Ascending aorta (tissue), 2 donors: ENCODE results near the gene ANTKMT. TPM values are rescaled to one million over a fixed set of nuclear protein-coding genes. Genes with fewer than 3 reads are reported as not detected.

Experiments
- DNase-seq, 2 donors: peaks; one replicate each; pipeline ENCODE4 v3.0.0-alpha.2; 2019; ENCODE audit warnings: low spot score in 2 of 2
- H3K27ac ChIP-seq, 2 donors: fragments of 200-600 bp; sonication (generic); one replicate each; pipeline ENCODE4 v1.5.1; 2016 to 2017; ENCODE audit warnings: mild to moderate bottlenecking in 1 of 2
- H3K27me3 ChIP-seq: fragments of 200-600 bp; sonication (generic); one replicate; pipeline ENCODE4 v1.5.1; 2017
- H3K36me3 ChIP-seq, 2 donors: fragments of 200-600 bp; sonication (generic); one replicate each; pipeline ENCODE4 v1.5.1; 2016
- H3K4me1 ChIP-seq, 2 donors: fragments of 200-600 bp; sonication (generic); one replicate each; pipeline ENCODE4 v1.5.1; 2016 to 2017; ENCODE audit warnings: mild to moderate bottlenecking in 1 of 2
- H3K4me3 ChIP-seq, 2 donors: fragments of 200-600 bp; sonication (generic); one replicate each; pipeline ENCODE4 v1.5.1; 2016 to 2017; ENCODE audit warnings: mild to moderate bottlenecking in 1 of 2
- H3K9me3 ChIP-seq, 2 donors: fragments of 200-600 bp; sonication (generic); one replicate each; pipeline ENCODE4 v1.5.1; 2016
- CTCF ChIP-seq, 3 experiments: fragments of 200-600 bp in 2 of 3; fragments of 450-650 bp in 1 of 3; sonication (generic) in 2 of 3; IDR thresholded peaks; one replicate each; pipeline ENCODE4 v1.5.1; 2016 to 2019; ENCODE audit warnings: antibody characterized with exemption in 3 of 3, mild to moderate bottlenecking in 1 of 3, moderate library complexity in 1 of 3
- intact Hi-C: fragments of 100-400 bp; cut with DNase I; formaldehyde crosslinking; loops from one replicate; pipeline ENCODE4 v1.15.1; 2023
- total RNA-seq: library from RNA; depleted of rRNA; stranded (reverse); fragments of >200 nt; gene quantifications from one replicate; pipeline ENCODE4 v1.1.0, GENCODE V29; 2016

ANTKMT gene
- total RNA-seq, 1 donor from 2014 or later: 105 TPM

- H3K4me3 ChIP-seq: peak overlapping the region; percentile 89 to 90
- no peaks in the 10 kb centered on the region for H3K27me3 ChIP-seq
- no peak for TF ChIP-seq CTCF (IDR thresholded peaks at IDR 0.05)
- peaks cover 20 to 40% of the 10 kb centered on the region in 2 donors for H3K4me1 ChIP-seq
- peak overlapping the region; percentile 85 to 90 for H3K27ac ChIP-seq
- DNase-seq: no peak
- intact Hi-C loops: loop anchor here (2.0 kb wide), 1 partner anchor 44 kb away; the partner anchor contains the start of gene METTL26
- no peaks in the 10 kb centered on the region for H3K9me3 ChIP-seq
- H3K36me3 ChIP-seq: peaks cover 13 to 15% of the 10 kb centered on the region in 2 donors
These were observed 40.4 kb upstream of the ANTKMT start for GRCh38 chr16:680625-680945.

- TF ChIP-seq CTCF (IDR thresholded peaks at IDR 0.05): no peak
- Histone ChIP-seq H3K9me3 (no peaks in the 10 kb centered on the region), H3K4me3 (peak overlapping the region; percentile 89 to 90), H3K27me3 (no peaks in the 10 kb centered on the region), H3K4me1 (peaks cover 20 to 36% of the 10 kb centered on the region in 2 donors), H3K36me3 (peaks cover 13 to 21% of the 10 kb centered on the region in 2 donors), H3K27ac (peak overlapping the region; percentile 85 to 90)
- no peak for DNase-seq
- intact Hi-C loops: loop anchor here (2.0 kb wide), 1 partner anchor 44 kb away; the partner anchor contains the start of gene METTL26
These were observed 39.8 kb upstream of the ANTKMT start for GRCh38 chr16:680967-681745.

GRCh38 chr16:681746-682427 lies 39.1 kb upstream of the ANTKMT start:
- no peak for TF ChIP-seq CTCF (IDR thresholded peaks at IDR 0.05)
- H3K27ac ChIP-seq: no peak overlapping the region
- peaks cover 19 to 28% of the 10 kb centered on the region in 2 donors for H3K36me3 ChIP-seq
- H3K9me3 ChIP-seq: no peaks in the 10 kb centered on the region
- DNase-seq: no peak
- intact Hi-C loops: loop anchor here (2.0 kb wide), 1 partner anchor 45 kb away; the partner anchor contains the start of gene METTL26
- peak overlapping the region; percentile 89 to 90 for H3K4me3 ChIP-seq
- peaks cover 20 to 36% of the 10 kb centered on the region in 2 donors for H3K4me1 ChIP-seq
- H3K27me3 ChIP-seq: no peaks in the 10 kb centered on the region

- no peaks in the 10 kb centered on the region for H3K9me3 ChIP-seq
- no peak for TF ChIP-seq CTCF (IDR thresholded peaks at IDR 0.05)
- peaks cover 20 to 36% of the 10 kb centered on the region in 2 donors for H3K4me1 ChIP-seq
- intact Hi-C loops: no loop called here
- H3K27me3 ChIP-seq: no peaks in the 10 kb centered on the region
- H3K4me3 ChIP-seq: peak overlapping the region in 1 of 2 donors; percentile 89
- DNase-seq: no peak
- no peak overlapping the region for H3K27ac ChIP-seq
- H3K36me3 ChIP-seq: peaks cover 20 to 36% of the 10 kb centered on the region in 2 donors
These were observed 38.2 kb upstream of the ANTKMT start for GRCh38 chr16:682493-683395.

GRCh38 chr16:683396-684070 lies 37.4 kb upstream of the ANTKMT start:
- H3K27ac ChIP-seq: no peak overlapping the region

More at GRCh38 chr16:683396-684070, 37.4 kb upstream of the ANTKMT start:
- intact Hi-C loops: no loop called here
- Histone ChIP-seq H3K9me3 (no peaks in the 10 kb centered on the region), H3K4me1 (peaks cover 20 to 36% of the 10 kb centered on the region in 2 donors), H3K36me3 (peaks cover 20 to 36% of the 10 kb centered on the region in 2 donors), H3K4me3 (peak overlapping the region; percentile 64 to 69), H3K27me3 (no peaks in the 10 kb centered on the region)
- no peak for DNase-seq
- TF ChIP-seq CTCF (IDR thresholded peaks at IDR 0.05): no peak
